HG03095 (cell line): ENCODE data around the gene SLC12A5.

Source experiments
- ATAC-seq: cut with Tn5 transposase; IDR thresholded peaks from one replicate; pipeline ENCODE4 v1.9.1; 2021; ENCODE audit warnings: moderate library complexity; ENCODE audit not compliant: unreplicated experiment

The SLC12A5 gene

GRCh38 chr20:46025376-46025783 is 3.6 kb upstream of the SLC12A5 start:
- no peak for ATAC-seq

GRCh38 chr20:46027245-46027853 is 1.7 kb upstream of the SLC12A5 start:
- ATAC-seq: no peak

- ATAC-seq: no peak
Observed at GRCh38 chr20:46028110-46028509, 905 bp upstream of the SLC12A5 start.

- ATAC-seq: no peak
Observed at GRCh38 chr20:46030284-46031013, 1.4 kb downstream of the SLC12A5 start.

GRCh38 chr20:46031014-46031569 is 2.1 kb downstream of the SLC12A5 start:
- ATAC-seq: no peak

- ATAC-seq: no peak
Observed at GRCh38 chr20:46031701-46032254, 2.8 kb downstream of the SLC12A5 start.

GRCh38 chr20:46034039-46034438 is 5.0 kb downstream of the SLC12A5 start:
- ATAC-seq: no peak

- no peak for ATAC-seq
Observed at GRCh38 chr20:46035253-46035652, 6.2 kb downstream of the SLC12A5 start.

GRCh38 chr20:46035713-46036112 is 6.7 kb downstream of the SLC12A5 start:
- no peak for ATAC-seq

- no peak for ATAC-seq
Observed at GRCh38 chr20:46036370-46036769, 7.4 kb downstream of the SLC12A5 start.

GRCh38 chr20:46037036-46037435 is 8.0 kb downstream of the SLC12A5 start:
- no peak for ATAC-seq

GRCh38 chr20:46040902-46041535 is 12.0 kb downstream of the SLC12A5 start:
- ATAC-seq: no peak

- no peak for ATAC-seq
Observed at GRCh38 chr20:46043556-46043955, 14.5 kb downstream of the SLC12A5 start.

GRCh38 chr20:46044896-46045295 is 15.9 kb downstream of the SLC12A5 start:
- no peak for ATAC-seq

GRCh38 chr20:46046588-46047310 is 17.7 kb downstream of the SLC12A5 start:
- ATAC-seq: no peak

- ATAC-seq: no peak
Observed at GRCh38 chr20:46047821-46048220, 18.8 kb downstream of the SLC12A5 start.

- ATAC-seq: no peak
Observed at GRCh38 chr20:46049190-46049589, 20.2 kb downstream of the SLC12A5 start.

- no peak for ATAC-seq
Observed at GRCh38 chr20:46049815-46050214, 20.8 kb downstream of the SLC12A5 start.

- ATAC-seq: no peak
Observed at GRCh38 chr20:46050444-46050843, 21.4 kb downstream of the SLC12A5 start.

- ATAC-seq: no peak
Observed at GRCh38 chr20:46050885-46051284, 21.9 kb downstream of the SLC12A5 start.
